Liver (tissue), 3 donors: ENCODE data around the gene TCF12.

Experiments
- ATF3 ChIP-seq: IDR thresholded peaks from 2 replicates; pipeline ENCODE4 v1.6.1; 2016; ENCODE audit warnings: antibody characterized with exemption
- CTCF ChIP-seq: fragments of 150-350 bp; IDR thresholded peaks from 2 replicates; pipeline ENCODE4 v1.5.1; 2017; ENCODE audit warnings: improper control_type of control experiment, low read depth, low read length; ENCODE audit not compliant: missing input control
- EGR1 ChIP-seq, 2 donors: IDR thresholded peaks; 2 replicates each; pipeline ENCODE4 v1.6.1; 2016 to 2018; ENCODE audit warnings: antibody characterized with exemption in 2 of 2, low read depth in 2 of 2
- GABPA ChIP-seq, 2 donors: IDR thresholded peaks in 1 of 2; conservative IDR thresholded peaks in 1 of 2; 2 replicates each; pipeline ENCODE4 v1.6.1; 2016; ENCODE audit warnings: antibody characterized with exemption in 2 of 2, mild to moderate bottlenecking in 1 of 2, moderate library complexity in 1 of 2
- HNF4A ChIP-seq, 2 donors: conservative IDR thresholded peaks; 2 replicates each; pipeline ENCODE4 v1.6.1; 2016; ENCODE audit warnings: antibody characterized with exemption in 2 of 2, mild to moderate bottlenecking in 2 of 2
- JUND ChIP-seq, 2 donors: IDR thresholded peaks; 2 replicates each; pipeline ENCODE4 v1.6.1; 2016; ENCODE audit warnings: antibody characterized with exemption in 2 of 2
- MAX ChIP-seq: IDR thresholded peaks from 2 replicates; pipeline ENCODE4 v1.6.1; 2016; ENCODE audit warnings: antibody characterized with exemption
- NR2F2 ChIP-seq: IDR thresholded peaks from 2 replicates; pipeline ENCODE4 v1.6.1; 2016; ENCODE audit warnings: antibody characterized with exemption
- RAD21 ChIP-seq, 2 donors: IDR thresholded peaks; 2 replicates each; pipeline ENCODE4 v1.6.1; 2016; ENCODE audit warnings: antibody characterized with exemption in 2 of 2, mild to moderate bottlenecking in 2 of 2
- REST ChIP-seq: IDR thresholded peaks from 2 replicates; pipeline ENCODE4 v1.6.1; 2016; ENCODE audit warnings: antibody characterized with exemption, mild to moderate bottlenecking
- RXRA ChIP-seq, 2 donors: IDR thresholded peaks; 2 replicates each; pipeline ENCODE4 v1.6.1; 2017 to 2018; ENCODE audit warnings: antibody characterized with exemption in 2 of 2, mild to moderate bottlenecking in 1 of 2
- TAF1 ChIP-seq: conservative IDR thresholded peaks from 2 replicates; pipeline ENCODE4 v1.6.1; 2016; ENCODE audit warnings: antibody characterized with exemption, mild to moderate bottlenecking
- YY1 ChIP-seq: IDR thresholded peaks from 2 replicates; pipeline ENCODE4 v1.6.1; 2016; ENCODE audit warnings: antibody characterized with exemption, mild to moderate bottlenecking
- ZBTB33 ChIP-seq: IDR thresholded peaks from 2 replicates; pipeline ENCODE4 v1.6.1; 2016; ENCODE audit warnings: antibody characterized with exemption
- donor health status: healthy.
- donor health status: healthy.

GRCh38 chr15:57172925-57173324 lies 254.5 kb downstream of the TCF12 start:
- no peak for TF ChIP-seq CTCF
- no peak for TF ChIP-seq TAF1
- TF ChIP-seq MAX: no peak
- no peak for TF ChIP-seq HNF4A (conservative IDR thresholded peaks at IDR 0.05)
- TF ChIP-seq RAD21 (IDR thresholded peaks at IDR 0.05): no peak
- TF ChIP-seq ATF3: no peak
- TF ChIP-seq EGR1 (IDR thresholded peaks at IDR 0.05; ENCODE audit: low read depth in 2 of 2): no peak
- TF ChIP-seq YY1: no peak
- TF ChIP-seq GABPA (IDR thresholded peaks at IDR 0.05 in 1 of 2, conservative IDR thresholded peaks at IDR 0.05 in 1 of 2): no peak
- TF ChIP-seq REST: no peak
- TF ChIP-seq ZBTB33: no peak
- TF ChIP-seq JUND (IDR thresholded peaks at IDR 0.05): no peak
- TF ChIP-seq RXRA (IDR thresholded peaks at IDR 0.05): no peak
- TF ChIP-seq NR2F2: no peak
